Cardiac muscle cell (in vitro differentiated cells and primary cell): Measurements from ENCODE around the gene RC3H2. TPM values are rescaled to one million over a fixed set of nuclear protein-coding genes. Genes with fewer than 3 reads are reported as not detected.

Experiments
- DNase-seq, 2 donors: peaks; one replicate each; pipeline versions ENCODE4 v3.0.0 to v3.0.0-alpha.2; 2010 to 2017; ENCODE audit warnings: low read depth in 1 of 2, low spot score in 1 of 2
- H3K27ac ChIP-seq: fragments of 200-600 bp; sonication (generic); 2 replicates; pipeline ENCODE4 v1.5.1; 2016
- H3K27me3 ChIP-seq: fragments of 200-600 bp; sonication (generic); 2 replicates; pipeline ENCODE4 v1.6.0; 2016; ENCODE audit warnings: control low read depth
- H3K36me3 ChIP-seq: fragments of 200-600 bp; sonication (generic); 2 replicates; pipeline ENCODE4 v1.5.1; 2016; ENCODE audit warnings: control low read depth
- H3K4me1 ChIP-seq: fragments of 200-600 bp; sonication (generic); 2 replicates; pipeline ENCODE4 v1.8.1; 2017; ENCODE audit warnings: low read depth, mild to moderate bottlenecking, mixed run types
- H3K4me3 ChIP-seq: fragments of 200-600 bp; sonication (generic); 2 replicates; pipeline ENCODE4 v1.5.1; 2016; ENCODE audit warnings: mild to moderate bottlenecking
- H3K9me3 ChIP-seq: fragments of 200-600 bp; sonication (generic); 2 replicates; pipeline ENCODE4 v1.5.1; 2017; ENCODE audit warnings: low read depth, mild to moderate bottlenecking, control low read depth
- polyA plus RNA-seq: library from polyadenylated mRNA; unstranded; fragments of >200 nt; fragmentation: Nextera tagmentation; extraction: Ambion mirVana; gene quantifications from 2 replicates; pipeline ENCODE4 v1.2.1, GENCODE V29; 2016
- total RNA-seq: library from RNA; depleted of rRNA; stranded (reverse); fragments of >200 nt; gene quantifications from 2 replicates; pipeline ENCODE4 v1.2.3, GENCODE V29; 2016
- TF ChIP-seq, protein P1 (sequence below): IDR thresholded peaks from 2 replicates; pipeline ENCODE4 v1.5.1; 2012; ENCODE audit warnings: low read depth, mild to moderate bottlenecking, low read length

The RC3H2 gene
- total and polyA plus RNA-seq, 2 experiments from 2014 or later, result 31.1 to 57.7 TPM

DNA sequence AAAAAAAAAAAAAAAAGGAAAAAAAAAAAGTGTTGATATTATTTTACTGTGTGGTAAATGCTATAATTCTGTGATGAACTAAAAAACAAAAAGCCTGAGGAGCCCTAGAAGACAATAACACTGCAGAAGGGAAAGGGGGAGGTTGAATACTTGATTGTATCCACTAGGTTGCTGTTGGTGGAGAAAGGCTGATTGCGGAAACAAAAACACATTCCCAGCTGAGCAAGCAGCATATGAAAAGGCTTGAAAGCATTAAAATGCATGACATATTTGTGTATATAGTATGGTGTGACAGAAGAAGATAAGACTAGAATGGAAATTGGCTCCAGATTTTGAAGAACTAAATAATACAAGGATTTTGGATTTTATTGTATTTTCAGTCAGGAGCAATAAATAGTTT lies 44.5 kb upstream of the RC3H2 start:
- Histone ChIP-seq H3K27me3 (no peaks in the 10 kb centered on the region), H3K4me1 (peaks cover 11% of the 10 kb centered on the region), H3K27ac (no peak overlapping the region), H3K36me3 (no peaks in the 10 kb centered on the region), H3K4me3 (no peak overlapping the region), H3K9me3 (no peaks in the 10 kb centered on the region)
- TF ChIP-seq, protein P1, sequence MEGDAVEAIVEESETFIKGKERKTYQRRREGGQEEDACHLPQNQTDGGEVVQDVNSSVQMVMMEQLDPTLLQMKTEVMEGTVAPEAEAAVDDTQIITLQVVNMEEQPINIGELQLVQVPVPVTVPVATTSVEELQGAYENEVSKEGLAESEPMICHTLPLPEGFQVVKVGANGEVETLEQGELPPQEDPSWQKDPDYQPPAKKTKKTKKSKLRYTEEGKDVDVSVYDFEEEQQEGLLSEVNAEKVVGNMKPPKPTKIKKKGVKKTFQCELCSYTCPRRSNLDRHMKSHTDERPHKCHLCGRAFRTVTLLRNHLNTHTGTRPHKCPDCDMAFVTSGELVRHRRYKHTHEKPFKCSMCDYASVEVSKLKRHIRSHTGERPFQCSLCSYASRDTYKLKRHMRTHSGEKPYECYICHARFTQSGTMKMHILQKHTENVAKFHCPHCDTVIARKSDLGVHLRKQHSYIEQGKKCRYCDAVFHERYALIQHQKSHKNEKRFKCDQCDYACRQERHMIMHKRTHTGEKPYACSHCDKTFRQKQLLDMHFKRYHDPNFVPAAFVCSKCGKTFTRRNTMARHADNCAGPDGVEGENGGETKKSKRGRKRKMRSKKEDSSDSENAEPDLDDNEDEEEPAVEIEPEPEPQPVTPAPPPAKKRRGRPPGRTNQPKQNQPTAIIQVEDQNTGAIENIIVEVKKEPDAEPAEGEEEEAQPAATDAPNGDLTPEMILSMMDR, result no peak
- peak in 1 of 2 donors; percentile 32 for DNase-seq

DNA sequence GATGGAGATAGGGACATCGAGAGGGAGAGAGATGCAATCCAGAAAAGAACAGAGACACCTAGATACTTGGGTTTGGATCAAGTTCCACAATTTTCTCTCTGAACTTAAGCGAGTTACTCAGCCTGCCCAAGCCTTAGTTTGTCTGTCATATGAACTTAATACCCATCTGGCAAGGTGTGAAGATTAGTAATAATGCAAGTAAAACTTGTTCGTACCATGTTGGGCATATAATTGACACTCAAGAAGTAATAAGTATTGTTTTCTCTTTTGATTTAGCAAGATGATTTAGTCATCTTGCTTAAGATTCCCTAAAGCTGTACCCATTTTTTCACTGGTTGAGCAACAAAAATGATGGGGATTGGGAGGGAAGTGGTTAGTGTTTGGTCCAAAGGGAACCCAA lies 43.2 kb upstream of the RC3H2 start:
- H3K27ac ChIP-seq, result no peak overlapping the region

DNA sequence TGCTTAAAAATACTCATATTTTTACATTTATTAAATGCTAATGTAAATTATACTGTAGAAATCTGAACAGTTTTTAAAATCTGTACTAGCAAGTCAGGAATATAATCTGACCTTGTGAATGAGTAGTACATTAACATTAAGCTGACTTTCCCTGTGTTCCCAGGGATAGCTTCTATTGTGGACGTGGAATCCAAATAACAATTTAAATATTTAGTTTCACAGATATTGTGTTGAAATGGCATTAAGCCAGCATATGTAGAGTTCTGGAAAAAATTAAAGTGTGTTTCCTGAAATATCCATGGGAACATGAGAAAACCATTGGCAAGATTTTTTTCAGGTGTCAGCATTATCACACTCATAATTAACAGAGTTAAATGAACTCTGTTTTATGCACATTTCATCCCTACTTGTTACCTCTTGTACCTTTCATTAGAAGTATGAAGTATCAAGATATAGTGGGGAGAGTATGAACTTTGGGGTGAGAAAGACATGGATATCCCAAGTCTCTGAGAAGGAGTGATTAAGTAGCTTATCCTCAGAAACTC lies 41.4 kb upstream of the RC3H2 start:
- H3K36me3 ChIP-seq, result no peaks in the 10 kb centered on the region
- TF ChIP-seq, protein P1, result no peak
- H3K9me3 ChIP-seq, result no peaks in the 10 kb centered on the region
- peaks cover 17% of the 10 kb centered on the region for H3K4me1 ChIP-seq
- no peak for DNase-seq
- H3K27me3 ChIP-seq, result no peaks in the 10 kb centered on the region
- H3K27ac ChIP-seq, result no peak overlapping the region
- H3K4me3 ChIP-seq, result no peak overlapping the region

More for the DNA sequence above, 43.2 kb upstream of the RC3H2 start:
- H3K27me3 ChIP-seq, result no peaks in the 10 kb centered on the region
- TF ChIP-seq, protein P1, result no peak
- H3K36me3 ChIP-seq, result no peaks in the 10 kb centered on the region
- no peak for DNase-seq
- no peak overlapping the region for H3K4me3 ChIP-seq
- no peaks in the 10 kb centered on the region for H3K9me3 ChIP-seq
- H3K4me1 ChIP-seq, result peaks cover 11% of the 10 kb centered on the region

DNA sequence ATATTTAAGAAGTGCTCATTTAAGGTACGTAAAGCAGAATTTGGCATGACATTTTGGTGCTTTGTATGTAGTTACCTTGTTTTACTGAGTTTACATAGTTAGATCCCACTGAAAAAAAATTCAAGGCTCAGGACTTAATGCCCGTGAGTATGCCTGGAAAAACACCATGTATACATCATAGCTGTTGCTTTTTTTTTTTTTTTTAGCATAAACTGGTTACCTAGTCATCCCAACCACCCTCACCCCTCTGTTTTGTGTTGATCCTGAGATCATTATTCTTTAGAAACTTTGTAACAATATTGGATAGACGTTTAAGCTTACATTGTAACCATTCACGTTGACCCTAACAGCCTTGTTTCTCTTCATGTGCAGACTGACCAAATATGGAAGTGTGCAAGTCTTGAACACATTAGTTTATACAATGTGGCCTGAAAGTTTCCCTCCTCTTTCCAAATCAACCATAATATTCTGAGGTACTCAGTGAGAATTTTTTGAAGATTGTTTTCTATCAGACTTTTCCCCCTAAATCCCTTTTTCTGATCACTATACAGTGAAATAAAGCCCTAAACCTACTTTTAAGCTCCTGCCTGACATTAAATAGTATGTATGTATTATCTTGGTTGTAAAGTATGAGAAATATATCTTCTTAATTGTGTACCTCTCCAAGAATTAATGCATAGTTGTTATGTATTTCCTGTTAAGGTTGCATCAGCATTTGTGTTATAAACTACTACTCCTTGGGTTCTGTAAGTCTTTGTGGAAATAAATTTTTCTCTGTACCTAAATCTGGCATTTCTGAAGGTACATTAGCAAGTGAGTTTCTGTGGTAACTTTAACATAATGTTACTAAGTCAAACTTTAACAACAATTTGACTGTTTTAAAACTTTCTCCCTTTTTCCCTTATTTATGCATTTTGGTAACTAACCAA lies 40.1 kb upstream of the RC3H2 start:
- Histone ChIP-seq H3K4me3 (no peak overlapping the region), H3K27me3 (no peaks in the 10 kb centered on the region), H3K36me3 (no peaks in the 10 kb centered on the region), H3K4me1 (peaks cover 5% of the 10 kb centered on the region), H3K9me3 (no peaks in the 10 kb centered on the region), H3K27ac (peak overlapping the region; percentile 45)
- DNase-seq, result no peak
- TF ChIP-seq, protein P1, result no peak

DNA sequence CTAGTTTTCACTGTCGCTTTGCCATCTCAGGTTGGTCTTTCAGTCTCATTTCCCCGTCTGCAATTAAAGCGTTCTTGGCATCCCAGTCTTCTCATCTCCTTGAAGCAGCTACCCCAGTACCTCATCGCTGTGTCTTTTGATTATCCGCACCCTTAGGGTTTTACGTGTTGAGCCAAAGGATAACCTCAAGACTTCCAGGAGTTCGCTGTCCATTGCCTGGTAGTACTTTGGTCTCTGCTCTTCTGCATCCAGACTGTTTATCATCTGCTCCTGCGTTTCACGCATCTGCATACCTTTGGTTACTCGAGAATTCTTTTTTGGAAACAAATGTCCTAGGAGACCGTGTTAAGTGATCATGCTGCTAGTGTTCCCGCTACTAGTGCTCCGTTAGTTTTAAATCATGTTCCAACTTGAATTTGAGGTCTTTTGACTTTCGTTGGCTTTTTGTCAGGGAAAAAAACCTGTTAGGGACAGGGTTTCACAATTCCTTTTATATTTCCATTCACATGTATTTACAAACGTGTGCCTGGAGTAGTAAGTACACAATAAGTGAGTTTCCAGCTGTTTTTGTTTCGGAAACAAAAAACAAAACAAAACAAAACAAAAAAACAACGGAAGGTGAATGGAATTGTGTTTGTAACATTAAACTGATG lies 36.5 kb upstream of the RC3H2 start:
- TF ChIP-seq, protein P1, result no peak
- Histone ChIP-seq H3K27ac (peak overlapping the region; percentile 95), H3K9me3 (no peaks in the 10 kb centered on the region), H3K36me3 (peaks cover 14% of the 10 kb centered on the region), H3K4me1 (peaks cover 5% of the 10 kb centered on the region), H3K27me3 (no peaks in the 10 kb centered on the region), H3K4me3 (peak overlapping the region; percentile 84)
- peak; percentile 52 to 57 for DNase-seq
